Cardiac muscle cell (in vitro differentiated cells and primary cell): Measurements from ENCODE around the gene GMEB2. TPM values are rescaled to one million over a fixed set of nuclear protein-coding genes. Genes with fewer than 3 reads are reported as not detected.

Experiments
- DNase-seq, 2 donors: peaks; one replicate each; pipeline versions ENCODE4 v3.0.0 to v3.0.0-alpha.2; 2010 to 2017; ENCODE audit warnings: low read depth in 1 of 2, low spot score in 1 of 2
- H3K27ac ChIP-seq: fragments of 200-600 bp; sonication (generic); 2 replicates; pipeline ENCODE4 v1.5.1; 2016
- H3K27me3 ChIP-seq: fragments of 200-600 bp; sonication (generic); 2 replicates; pipeline ENCODE4 v1.6.0; 2016; ENCODE audit warnings: control low read depth
- H3K36me3 ChIP-seq: fragments of 200-600 bp; sonication (generic); 2 replicates; pipeline ENCODE4 v1.5.1; 2016; ENCODE audit warnings: control low read depth
- H3K4me1 ChIP-seq: fragments of 200-600 bp; sonication (generic); 2 replicates; pipeline ENCODE4 v1.8.1; 2017; ENCODE audit warnings: low read depth, mild to moderate bottlenecking, mixed run types
- H3K4me3 ChIP-seq: fragments of 200-600 bp; sonication (generic); 2 replicates; pipeline ENCODE4 v1.5.1; 2016; ENCODE audit warnings: mild to moderate bottlenecking
- H3K9me3 ChIP-seq: fragments of 200-600 bp; sonication (generic); 2 replicates; pipeline ENCODE4 v1.5.1; 2017; ENCODE audit warnings: low read depth, mild to moderate bottlenecking, control low read depth
- polyA plus RNA-seq: library from polyadenylated mRNA; unstranded; fragments of >200 nt; fragmentation: Nextera tagmentation; extraction: Ambion mirVana; gene quantifications from 2 replicates; pipeline ENCODE4 v1.2.1, GENCODE V29; 2016
- total RNA-seq: library from RNA; depleted of rRNA; stranded (reverse); fragments of >200 nt; gene quantifications from 2 replicates; pipeline ENCODE4 v1.2.3, GENCODE V29; 2016
- TF ChIP-seq, protein P1 (sequence below): IDR thresholded peaks from 2 replicates; pipeline ENCODE4 v1.5.1; 2012; ENCODE audit warnings: low read depth, mild to moderate bottlenecking, low read length

GMEB2 gene
- total and polyA plus RNA-seq, 2 experiments from 2014 or later = 11.4 to 15.4 TPM

DNA sequence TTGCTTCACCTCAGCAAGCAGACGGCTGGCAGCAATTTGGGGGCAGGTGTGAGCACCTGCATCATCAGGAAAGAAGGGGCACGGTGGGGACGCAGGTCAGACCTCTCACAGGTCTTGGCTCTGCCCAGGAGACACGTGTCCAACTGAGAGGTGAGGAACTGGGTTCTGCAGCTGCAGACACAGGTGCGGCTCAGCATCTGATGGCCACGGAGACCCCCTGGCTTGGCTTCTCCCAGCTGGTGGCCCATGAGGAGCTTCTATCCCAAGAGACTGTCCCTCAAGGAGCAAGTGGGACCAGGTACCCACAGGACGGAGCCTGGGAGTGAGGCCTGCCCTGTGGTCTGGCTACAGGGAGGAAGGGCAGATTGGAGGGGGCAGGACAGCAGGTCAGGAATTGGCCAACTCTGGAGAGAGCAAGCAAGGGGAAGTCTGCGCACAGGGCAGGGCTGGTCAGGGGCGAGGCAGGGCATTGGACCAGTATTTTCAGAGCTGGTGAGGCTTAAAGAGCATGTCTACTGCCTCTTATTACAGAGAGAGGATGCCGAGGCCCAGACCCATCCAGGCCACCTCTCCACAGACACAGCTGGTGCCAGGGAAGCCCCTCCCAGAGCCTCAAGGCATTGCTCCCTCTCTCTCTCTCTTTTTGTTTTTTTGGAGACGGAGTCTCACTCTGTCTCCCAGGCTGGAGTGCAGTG, 22.1 kb upstream of the GMEB2 start:
- H3K27me3 ChIP-seq = peaks cover 22% of the 10 kb centered on the region
- TF ChIP-seq, protein P1, sequence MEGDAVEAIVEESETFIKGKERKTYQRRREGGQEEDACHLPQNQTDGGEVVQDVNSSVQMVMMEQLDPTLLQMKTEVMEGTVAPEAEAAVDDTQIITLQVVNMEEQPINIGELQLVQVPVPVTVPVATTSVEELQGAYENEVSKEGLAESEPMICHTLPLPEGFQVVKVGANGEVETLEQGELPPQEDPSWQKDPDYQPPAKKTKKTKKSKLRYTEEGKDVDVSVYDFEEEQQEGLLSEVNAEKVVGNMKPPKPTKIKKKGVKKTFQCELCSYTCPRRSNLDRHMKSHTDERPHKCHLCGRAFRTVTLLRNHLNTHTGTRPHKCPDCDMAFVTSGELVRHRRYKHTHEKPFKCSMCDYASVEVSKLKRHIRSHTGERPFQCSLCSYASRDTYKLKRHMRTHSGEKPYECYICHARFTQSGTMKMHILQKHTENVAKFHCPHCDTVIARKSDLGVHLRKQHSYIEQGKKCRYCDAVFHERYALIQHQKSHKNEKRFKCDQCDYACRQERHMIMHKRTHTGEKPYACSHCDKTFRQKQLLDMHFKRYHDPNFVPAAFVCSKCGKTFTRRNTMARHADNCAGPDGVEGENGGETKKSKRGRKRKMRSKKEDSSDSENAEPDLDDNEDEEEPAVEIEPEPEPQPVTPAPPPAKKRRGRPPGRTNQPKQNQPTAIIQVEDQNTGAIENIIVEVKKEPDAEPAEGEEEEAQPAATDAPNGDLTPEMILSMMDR = no peak
- no peaks in the 10 kb centered on the region for H3K36me3 ChIP-seq
- no peaks in the 10 kb centered on the region for H3K9me3 ChIP-seq
- no peaks in the 10 kb centered on the region for H3K4me1 ChIP-seq
- DNase-seq = no peak
- H3K4me3 ChIP-seq = no peak overlapping the region
- no peak overlapping the region for H3K27ac ChIP-seq

DNA sequence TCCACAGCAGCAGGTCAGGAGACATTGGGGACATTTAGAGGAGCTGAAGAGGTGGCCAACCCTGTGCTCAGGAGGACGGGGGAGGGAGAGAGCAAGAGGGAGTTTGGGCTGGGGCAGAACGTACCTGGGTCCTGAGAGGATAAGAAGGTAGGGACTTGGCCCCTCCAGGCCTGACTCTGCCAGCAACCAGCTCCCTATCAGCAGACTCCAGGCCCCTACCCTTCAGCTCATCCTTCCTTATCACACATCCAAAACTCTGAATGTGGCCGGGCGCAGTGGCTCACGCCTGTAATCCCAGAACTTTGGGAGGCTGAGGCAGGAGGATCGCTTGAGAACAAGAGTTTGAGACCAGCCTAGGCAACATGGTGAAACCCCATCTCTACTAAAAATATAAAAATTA, 21.3 kb upstream of the GMEB2 start:
- TF ChIP-seq, protein P1 = no peak
- H3K9me3 ChIP-seq = no peaks in the 10 kb centered on the region

DNA sequence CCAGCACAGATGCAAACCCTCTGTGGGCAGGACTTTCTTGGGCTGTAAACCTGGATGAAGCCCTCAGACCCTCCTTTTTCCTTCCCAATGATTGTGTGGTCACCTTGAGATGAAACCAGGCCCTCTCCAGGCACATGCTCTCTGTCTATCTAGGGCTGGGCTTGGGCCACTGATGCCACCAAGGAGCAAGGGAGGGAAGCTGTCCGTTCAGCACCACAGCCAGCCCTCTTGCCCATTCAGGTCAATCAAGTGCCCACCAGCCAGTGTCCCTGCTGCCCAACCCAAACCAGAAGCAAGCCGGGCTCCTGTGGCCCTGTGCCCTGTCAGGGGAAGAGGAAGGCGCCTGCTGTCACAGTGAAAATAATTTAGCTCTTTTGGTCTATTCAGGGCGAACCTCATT, 18.3 kb upstream of the GMEB2 start:
- peak in 1 of 2 donors; percentile 60 for DNase-seq
- peaks cover 12% of the 10 kb centered on the region for H3K27me3 ChIP-seq

More for the DNA sequence above, 21.3 kb upstream of the GMEB2 start:
- no peaks in the 10 kb centered on the region for H3K36me3 ChIP-seq
- no peaks in the 10 kb centered on the region for H3K4me1 ChIP-seq
- DNase-seq = no peak
- no peak overlapping the region for H3K4me3 ChIP-seq
- no peak overlapping the region for H3K27ac ChIP-seq
- H3K27me3 ChIP-seq = peaks cover 23% of the 10 kb centered on the region

DNA sequence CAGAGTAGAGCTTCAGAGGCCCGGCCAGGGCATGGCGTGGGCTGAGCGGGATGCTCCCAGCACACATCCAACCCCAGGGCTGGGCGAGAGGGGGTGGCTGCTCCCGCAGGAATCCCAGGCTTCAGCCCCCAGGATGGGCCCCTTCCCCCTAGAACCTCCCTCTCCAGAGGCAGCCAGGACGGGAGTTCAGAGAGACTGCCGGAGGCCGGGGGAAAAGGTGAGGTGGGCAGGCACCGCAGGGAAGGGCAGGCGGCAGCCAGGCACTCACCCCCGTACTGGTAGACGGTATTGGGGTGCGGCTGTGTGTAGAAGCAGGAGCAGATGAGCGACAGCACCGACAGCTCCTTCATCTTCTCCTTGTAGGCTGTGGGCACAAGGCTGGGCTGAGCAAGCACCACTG, 17.0 kb upstream of the GMEB2 start:
- Histone ChIP-seq H3K4me3 (no peak overlapping the region), H3K4me1 (no peaks in the 10 kb centered on the region), H3K27ac (no peak overlapping the region), H3K27me3 (peaks cover 8% of the 10 kb centered on the region), H3K9me3 (no peaks in the 10 kb centered on the region), H3K36me3 (no peaks in the 10 kb centered on the region)
- no peak for DNase-seq
- TF ChIP-seq, protein P1 = no peak

More for the DNA sequence above, 18.3 kb upstream of the GMEB2 start:
- Histone ChIP-seq H3K9me3 (no peaks in the 10 kb centered on the region), H3K4me1 (no peaks in the 10 kb centered on the region), H3K4me3 (no peak overlapping the region), H3K27ac (no peak overlapping the region), H3K36me3 (no peaks in the 10 kb centered on the region)
- TF ChIP-seq, protein P1 = no peak

DNA sequence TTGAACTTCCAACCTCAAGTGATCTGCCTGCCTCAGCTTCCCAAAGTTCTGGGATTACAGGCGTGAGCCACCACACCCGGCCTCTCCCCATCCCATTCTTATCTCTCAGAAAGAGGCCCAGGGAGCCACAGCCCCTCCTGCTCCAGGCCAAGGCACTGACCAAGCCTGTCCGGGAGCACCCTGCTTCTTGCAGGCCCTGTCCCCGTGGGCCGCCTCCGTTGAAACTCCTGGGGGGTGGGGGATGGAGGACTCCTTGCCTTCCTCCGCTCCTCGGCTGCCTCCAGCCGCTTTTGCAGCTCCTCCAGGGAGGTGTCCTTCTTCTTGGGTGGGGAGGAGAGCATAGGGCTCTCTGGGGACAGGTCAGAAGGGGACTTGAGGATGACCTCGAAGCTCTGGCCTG, 16.6 kb upstream of the GMEB2 start:
- TF ChIP-seq, protein P1 = no peak
- H3K9me3 ChIP-seq = no peaks in the 10 kb centered on the region
- no peaks in the 10 kb centered on the region for H3K4me1 ChIP-seq
- no peak overlapping the region for H3K27ac ChIP-seq
- DNase-seq = no peak
- no peak overlapping the region for H3K4me3 ChIP-seq
- H3K27me3 ChIP-seq = peaks cover 7% of the 10 kb centered on the region
- no peaks in the 10 kb centered on the region for H3K36me3 ChIP-seq
